PC-9 (cell line): ENCODE results near the gene SH3RF3.

Experiments
- EZH2 ChIP-seq: fragments of 200-600 bp; sonication (generic); IDR thresholded peaks from 2 replicates; pipeline ENCODE4 v1.8.0; 2017; ENCODE audit warnings: antibody characterized with exemption, low read depth
- TF ChIP-seq, protein P1 (sequence below): fragments of 200-600 bp; sonication (generic); conservative IDR thresholded peaks from 2 replicates; pipeline ENCODE4 v1.6.1; 2017; ENCODE audit warnings: mixed run types, antibody characterized with exemption, mild to moderate bottlenecking, moderate library complexity

DNA sequence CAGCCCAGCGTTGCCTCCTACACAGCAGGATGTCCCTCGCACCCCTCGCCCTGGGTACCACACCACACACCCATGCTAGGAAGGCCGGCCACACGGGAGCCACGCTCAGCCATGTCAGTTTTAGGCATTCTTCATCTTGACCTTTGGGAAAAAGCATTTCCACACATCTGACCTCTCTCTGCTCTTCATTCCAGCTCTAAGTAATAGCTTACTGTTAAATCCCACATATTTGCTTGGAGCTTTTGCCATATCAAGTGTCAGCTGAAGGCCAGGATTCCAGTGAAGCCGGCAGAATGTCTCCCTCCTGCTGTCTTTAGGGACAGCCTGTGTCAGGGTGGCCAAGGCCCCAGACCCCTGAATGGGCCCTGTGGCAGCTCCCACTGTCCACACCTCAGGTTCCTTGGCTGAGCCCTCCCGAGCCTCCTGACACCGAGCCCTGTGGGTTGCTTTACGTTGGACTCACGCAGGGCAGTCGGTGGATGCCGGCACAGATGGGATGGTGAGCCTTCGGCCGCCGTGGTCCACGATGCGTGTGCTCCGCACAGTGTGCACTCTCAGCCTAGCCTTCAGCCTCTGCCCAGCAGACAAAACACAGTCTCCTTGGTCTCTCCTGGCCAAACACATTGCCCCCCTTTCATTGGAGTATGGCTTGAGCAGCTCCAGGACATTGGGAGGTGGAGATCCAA is 282.8 kb downstream of the SH3RF3 start:
- TF ChIP-seq, protein P1, sequence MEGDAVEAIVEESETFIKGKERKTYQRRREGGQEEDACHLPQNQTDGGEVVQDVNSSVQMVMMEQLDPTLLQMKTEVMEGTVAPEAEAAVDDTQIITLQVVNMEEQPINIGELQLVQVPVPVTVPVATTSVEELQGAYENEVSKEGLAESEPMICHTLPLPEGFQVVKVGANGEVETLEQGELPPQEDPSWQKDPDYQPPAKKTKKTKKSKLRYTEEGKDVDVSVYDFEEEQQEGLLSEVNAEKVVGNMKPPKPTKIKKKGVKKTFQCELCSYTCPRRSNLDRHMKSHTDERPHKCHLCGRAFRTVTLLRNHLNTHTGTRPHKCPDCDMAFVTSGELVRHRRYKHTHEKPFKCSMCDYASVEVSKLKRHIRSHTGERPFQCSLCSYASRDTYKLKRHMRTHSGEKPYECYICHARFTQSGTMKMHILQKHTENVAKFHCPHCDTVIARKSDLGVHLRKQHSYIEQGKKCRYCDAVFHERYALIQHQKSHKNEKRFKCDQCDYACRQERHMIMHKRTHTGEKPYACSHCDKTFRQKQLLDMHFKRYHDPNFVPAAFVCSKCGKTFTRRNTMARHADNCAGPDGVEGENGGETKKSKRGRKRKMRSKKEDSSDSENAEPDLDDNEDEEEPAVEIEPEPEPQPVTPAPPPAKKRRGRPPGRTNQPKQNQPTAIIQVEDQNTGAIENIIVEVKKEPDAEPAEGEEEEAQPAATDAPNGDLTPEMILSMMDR: no peak
- TF ChIP-seq EZH2: no peak
